GM19043 (cell line): Measurements from ENCODE around the gene GRIK3.
"Not testable (repeated sequence)": the region's sequence is repeated elsewhere in the genome, so short reads cannot be mapped to it uniquely, and the experiment has no call there.

Experiments
- ATAC-seq: cut with Tn5 transposase; IDR thresholded peaks from one replicate; pipeline ENCODE4 v1.9.1; 2021; ENCODE audit warnings: low read depth; ENCODE audit not compliant: unreplicated experiment

Gene GRIK3

DNA sequence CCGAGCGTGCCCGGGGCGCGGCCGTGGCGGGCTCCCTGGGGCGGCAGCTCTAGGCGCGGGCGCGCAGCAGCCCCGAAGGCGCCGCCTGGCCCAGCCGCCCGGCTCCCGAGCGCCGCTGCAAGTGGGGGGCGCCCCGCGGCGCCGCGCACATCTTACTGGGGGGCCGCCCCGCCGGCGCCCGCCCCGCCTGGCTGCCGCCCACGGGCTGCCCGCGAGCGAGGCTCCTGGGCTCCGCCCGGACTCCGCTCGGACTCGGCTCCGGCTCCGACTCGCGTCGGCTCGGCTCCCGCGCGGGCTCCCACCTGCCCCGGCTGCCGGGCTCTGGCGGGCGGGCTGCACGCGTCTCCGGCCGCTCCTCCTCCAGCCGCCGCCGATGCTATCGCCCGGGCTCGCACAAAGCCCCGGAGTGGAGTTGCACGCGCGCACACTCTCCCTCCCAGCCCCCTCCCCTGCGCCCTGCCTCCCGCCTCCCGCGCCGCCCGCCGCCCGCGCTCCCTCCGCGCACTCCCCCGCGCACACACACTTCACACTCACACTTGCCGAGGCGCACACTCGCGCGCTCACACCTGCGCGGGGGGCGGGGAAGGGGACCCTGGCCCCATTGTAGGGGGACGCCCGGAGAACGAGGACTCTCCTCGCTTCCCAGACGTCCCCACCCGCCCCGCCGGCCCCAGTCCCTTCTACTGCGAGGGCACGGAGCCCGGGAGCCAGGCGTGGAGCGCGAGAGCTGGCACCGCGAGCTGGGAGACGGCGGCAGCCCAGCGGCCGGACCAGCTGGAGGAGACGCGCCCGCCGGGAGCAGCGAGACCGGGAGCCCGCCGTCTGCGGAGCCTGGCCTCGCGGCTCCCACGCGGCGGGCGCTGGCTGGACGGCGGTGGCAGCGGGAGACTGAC is at the start of gene GRIK3:
Gene GRIK3 (minus strand): TSS at position 395 of the 893 bp plus-strand sequence. CDS start 407 bp downstream, outside the sequence.
- no peak for ATAC-seq

DNA sequence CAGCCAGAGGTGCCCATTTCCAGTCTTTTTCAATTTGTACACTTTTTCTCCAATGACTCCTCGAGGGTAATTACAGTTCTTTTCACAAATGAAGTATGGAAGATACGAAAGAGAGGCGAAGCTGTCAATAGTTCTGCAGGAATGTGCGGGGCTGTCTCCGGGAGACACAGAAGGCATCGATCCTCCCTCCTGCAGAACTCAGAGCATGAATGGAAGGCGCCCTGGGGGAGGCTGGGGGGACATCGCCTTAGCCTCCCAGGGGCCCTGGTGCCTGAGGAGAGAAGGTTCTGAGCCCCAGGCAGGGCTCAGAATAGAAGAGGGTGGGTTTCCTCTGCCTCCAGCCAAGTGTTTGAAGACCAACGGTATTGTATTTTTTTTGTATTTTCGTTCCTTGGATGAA is 49.7 kb upstream of the GRIK3 start:
- ATAC-seq: no peak

DNA sequence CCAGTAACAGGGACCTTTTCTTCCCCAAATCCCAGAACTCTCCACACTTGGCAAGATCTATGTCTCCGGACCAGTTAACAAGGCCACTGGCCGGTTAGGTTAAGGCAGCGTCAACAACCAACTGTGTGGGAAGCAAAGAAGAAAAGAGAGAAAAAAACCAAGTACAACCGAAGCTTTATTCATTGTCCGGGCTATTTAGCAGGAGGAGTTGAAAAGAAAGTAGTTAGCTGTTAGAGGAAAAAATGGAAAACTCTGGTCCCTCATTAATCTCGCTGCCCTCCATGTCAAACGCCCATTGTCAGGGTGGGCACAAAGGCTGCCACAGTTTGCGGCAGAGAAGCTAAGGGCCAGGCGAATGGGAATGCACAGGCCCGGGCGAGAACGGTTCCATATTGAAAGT is 49.3 kb upstream of the GRIK3 start:
- no peak for ATAC-seq

DNA sequence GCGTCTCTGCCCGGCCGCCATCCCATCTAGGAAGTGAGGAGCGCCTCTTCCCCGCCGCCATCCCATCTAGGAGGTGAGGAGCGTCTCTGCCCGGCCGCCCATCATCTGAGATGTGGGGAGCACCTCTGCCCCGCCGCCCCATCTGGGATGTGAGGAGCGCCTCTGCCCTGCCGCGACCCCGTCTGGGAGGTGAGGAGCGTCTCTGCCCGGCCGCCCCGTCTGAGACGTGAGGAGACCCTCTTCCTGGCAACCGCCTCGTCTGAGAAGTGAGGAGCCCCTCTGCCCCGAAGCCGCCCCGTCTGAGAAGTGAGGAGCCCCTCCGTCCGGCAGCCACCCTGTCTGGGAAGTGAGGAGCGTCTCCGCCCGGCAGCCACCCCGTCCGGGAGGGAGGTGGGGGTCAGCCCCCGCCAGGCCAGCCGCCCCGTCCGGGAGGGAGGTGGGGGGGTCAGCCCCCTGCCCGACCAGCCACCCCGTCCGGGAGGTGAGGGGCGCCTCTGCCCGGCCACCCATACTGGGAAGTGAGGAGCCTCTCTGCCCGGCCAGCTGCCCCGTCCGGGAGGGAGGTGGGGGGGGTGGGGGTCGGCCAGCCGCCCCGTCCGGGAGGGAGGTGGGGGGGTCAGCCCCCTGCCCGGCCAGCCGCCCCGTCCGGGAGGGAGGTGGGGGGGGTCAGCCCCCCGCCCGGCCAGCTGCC is 46.1 kb upstream of the GRIK3 start:
- not testable (repeated sequence) for ATAC-seq

DNA sequence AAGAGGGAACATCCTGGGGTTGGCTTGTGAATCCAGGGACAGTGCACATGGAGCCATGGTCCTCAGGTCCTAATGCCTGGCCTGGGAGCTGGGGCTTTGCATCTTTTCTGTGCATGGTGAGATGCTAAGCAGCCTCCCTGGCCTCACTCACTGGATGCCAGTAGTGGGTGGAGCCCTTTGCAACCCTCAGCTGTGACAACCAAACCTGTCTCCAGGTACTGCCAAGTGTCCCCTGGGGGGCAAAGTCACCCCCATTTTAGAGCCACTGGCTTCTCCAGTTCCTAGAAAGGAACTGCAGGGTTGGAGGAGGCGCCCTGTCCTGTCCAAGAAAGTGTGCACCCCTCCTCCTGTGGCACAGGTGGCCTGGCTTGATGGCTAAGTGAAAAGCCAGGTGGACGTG is 44.6 kb upstream of the GRIK3 start:
- ATAC-seq: no peak

DNA sequence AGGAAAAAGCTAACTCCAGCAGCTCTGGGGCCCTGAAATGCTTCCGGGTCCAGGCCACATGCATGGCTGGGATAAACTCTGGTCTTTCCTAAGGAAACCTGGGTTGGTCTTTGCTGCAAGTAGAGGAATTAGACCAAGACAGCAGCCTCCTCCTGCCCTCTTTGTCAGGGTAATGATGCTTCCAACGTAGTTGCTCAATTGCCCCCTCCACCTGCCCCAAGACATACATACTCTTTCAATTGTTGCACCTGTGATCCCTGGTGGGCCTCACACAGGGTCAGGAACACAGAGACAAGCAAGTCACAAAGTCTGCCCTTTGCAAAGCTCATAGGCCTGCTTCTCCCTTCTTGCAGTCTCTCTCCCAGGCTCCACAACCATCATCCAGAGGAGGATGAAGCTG is 41.9 kb upstream of the GRIK3 start:
- ATAC-seq: no peak

DNA sequence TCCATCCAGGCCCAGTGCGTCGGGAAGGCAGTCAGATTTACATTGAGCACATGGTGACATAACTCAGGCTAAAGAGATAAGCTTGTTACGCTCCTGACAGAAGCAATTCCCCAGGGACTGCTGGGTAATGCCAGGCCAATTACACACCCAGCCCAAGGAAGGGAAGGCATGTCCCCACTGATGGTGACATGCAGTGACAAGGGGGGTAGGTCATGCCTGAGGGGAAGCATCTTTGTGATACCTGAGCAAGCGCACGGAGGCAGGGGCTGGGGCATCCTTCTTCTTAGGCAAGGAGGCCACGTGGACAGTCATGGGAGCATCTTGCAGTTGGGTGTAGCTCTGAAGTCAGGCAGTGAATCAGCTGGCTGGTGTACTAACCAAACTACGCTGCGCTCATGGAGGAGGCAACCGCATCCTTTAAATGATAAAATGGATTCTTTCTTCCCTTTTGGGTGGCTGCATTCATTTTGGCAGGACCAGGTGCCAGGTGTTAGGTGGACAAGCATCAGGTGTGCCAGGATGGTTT is 39.6 kb upstream of the GRIK3 start:
- no peak for ATAC-seq

DNA sequence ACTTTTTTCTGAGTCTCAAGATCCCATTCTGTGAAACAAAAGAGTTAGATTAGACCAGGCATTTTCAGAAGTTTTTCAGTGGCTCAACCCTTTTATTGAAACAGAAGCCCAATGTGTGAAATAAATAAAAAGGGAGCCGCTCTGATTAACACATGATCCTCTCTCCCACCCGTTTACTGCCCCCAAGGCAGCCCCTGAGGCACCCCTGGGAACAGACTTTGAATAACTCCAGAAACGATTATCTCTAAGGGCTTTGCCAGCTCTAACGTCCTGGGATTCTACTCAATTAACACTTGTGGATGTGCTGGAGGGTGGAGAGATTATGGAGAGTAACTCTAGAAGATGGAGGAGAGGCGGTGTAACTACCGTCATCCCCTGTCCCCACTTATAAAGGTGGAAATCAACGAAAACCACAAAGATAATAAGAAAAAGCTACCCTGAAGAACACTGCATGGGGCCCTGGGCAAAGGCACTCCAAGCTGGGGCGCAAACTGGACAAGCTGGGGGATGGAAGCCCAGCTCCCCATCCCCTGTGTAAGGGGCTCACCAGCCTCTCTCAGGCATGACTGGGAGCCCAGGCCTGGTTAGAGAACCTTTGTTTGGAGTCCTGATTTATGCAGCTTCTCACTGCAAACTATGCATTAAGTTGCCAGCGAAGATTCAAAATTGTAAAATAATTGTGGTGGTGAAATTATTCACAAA is 39.0 kb upstream of the GRIK3 start:
- ATAC-seq: no peak

DNA sequence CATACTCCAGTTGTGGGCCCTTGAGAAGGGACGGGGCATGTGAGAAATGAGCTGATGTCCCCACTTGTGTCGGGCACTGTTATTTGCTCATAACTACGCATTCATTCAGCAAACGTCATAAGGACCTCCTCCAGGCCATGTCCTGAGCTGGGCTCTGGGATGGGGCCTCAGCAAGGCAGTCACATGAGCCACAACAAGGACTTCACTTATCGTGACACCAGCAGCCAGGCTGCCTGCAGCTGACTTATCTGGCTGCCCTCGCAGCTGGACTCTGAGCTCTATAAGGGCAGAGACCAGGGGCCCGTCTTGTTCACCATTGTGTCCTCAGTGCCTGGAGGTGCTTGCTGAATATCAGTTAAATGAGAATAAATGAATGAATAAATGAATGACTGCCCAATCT is 37.5 kb upstream of the GRIK3 start:
- ATAC-seq: no peak

DNA sequence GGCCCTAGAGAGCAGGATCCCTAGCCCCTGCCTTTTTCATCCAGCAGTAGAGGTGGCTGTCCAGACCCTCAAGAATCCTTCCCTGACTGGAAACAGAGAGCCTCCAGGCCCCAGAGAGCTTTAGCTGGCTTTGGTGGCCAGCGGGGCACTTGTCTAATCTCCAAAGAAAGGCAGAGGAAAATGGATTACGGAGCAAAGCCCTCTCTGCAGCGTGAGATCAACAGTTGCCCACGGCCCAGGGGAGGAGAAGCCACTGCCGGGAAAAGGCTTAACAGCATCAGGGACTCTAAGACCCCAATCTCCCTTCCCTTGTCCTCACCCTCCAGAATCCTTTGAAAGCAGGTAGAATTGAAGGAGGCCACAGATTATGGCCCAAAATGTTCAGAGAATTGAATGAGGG is 35.8 kb upstream of the GRIK3 start:
- no peak for ATAC-seq

DNA sequence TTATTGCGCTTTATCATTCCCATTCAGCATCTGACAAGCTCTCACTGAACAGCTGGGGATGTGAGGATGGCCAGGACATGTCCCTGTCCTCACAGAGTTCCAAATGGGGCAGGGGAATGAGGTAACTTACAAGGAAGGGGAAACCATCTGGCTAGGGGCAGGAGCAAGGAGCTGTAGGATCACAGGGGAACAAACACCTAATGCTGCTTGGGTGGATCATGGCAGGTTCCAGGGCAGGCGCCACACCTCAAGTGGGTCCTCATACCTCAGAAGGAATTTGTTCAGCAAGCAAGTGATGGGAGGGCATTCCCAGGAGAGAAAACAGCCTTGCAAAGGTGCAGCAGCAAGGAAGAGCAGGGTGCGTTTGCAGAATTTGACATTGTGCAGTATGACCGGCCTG is 35.1 kb upstream of the GRIK3 start:
- ATAC-seq: no peak

DNA sequence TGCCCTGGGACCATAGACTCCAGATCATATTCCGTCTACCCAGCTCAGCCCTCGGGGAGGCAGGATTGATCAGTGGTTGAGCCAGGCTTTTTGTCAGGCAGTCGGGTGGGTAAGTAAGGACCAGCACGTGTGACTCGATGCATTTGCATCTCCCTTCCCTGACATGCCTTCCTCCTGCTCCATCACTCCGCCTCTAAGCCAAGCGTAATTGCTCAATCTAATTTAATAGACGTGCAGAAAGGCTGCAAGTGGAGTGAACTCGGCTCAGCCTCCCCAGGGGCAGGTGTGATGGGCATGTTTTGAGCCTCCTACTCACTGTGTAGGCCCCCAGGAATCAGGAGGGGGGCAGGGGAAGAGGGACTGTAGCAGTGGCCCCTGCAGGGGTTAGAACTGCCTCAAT is 34.6 kb upstream of the GRIK3 start:
- no peak for ATAC-seq

DNA sequence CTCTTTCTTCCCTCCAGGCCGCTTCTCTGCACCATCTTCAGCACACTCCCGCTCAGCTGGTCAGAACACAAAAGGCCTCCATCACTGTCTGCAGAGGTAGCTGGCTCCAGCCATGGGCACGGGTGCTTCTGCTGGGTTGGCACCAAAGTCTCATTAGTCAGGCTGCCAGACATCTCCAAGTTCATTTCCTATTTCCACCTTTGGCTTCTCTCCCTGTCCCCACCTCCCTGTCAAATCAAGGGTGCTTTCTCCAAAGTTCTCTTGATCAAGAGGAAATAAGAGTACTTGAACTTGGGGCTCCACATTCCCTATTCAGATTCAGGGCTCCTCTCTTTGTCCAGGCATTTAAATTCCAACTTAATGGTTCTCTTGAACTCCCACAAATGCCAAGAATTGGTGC is 33.9 kb upstream of the GRIK3 start:
- no peak for ATAC-seq

DNA sequence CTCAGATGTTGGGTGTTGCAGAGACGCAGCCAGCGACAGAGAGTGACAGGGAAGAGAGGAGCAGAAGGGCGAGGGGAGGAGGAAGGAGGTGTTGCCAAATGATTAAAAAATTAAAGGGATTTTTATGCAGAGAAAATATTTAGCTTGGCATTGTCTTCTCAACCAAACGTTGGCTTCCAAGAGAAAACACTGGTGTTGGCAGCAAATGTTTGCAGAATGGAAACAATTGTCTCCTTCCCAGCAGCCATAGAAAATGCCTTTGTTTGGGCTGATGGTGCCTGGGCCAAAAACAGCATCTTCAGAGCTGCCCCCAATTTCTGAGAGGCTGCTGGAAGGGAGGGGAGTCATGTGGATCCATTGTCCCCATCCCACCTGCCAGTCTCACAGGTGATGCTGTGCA is 29.7 kb upstream of the GRIK3 start:
- ATAC-seq: no peak

DNA sequence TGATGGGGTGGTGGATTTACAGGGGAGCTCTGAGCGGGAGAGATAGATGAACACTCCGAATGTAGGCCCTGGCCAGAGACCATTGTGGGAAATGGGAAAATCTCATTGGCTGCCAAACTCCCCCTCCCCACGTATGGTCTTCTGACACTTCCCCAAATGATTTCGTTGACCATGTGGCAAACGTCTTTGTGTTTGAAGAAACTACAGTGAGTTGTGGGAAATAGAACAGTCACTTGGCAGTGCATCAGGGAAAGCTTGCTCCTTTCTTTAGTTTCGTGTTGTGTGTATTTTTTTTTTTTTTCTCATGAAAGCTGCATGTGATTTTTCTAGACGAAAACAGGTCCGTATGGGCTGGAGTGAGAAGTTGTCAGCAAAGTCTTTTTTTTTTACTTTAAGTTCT is 25.0 kb upstream of the GRIK3 start:
- no peak for ATAC-seq

DNA sequence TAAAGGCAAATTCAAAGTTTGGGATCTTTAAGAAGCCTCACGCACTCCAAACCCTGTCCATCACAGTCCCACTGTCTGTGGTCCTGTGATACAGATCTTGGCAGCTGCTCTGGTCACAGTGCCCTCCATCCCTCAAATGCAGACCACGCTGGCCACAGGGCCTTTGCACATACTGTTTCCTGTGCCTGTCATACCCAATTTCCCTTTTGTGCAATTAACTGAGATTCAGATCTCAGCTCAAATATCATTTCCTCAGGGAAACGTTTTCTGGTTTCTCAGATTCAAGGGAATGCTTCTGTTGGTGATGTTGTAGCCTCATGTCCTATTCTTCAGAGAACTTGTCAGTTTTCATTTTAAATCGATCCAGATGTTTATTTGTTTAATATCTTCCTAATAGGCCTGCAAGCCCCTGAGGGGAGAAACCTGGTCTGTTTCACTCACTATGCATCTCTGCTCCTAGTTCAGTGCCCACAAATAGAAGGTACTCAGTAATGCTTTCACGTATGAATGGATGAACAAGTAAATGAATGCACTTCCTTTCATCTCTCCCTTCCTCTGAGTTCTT is 24.2 kb upstream of the GRIK3 start:
- ATAC-seq: no peak

DNA sequence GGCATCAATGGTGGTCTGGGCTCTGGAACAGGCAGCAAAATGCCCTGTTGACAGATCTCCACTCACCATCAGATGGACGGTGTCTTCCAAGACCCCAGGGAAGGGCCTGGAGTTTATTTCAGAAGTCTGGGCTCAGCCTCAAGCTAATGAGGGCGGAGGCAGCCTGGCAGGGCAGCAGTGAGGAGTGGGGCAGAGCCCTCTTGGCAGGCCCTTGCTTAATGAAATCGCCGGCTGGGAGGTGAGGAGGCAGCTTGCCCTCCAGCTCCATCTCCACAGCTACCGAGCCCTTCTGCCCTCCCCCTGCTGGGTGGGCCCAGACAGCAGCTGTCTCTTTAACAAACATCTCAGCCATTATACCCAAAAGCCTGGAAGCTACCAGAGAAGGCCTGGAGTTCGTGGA is 22.0 kb upstream of the GRIK3 start:
- no peak for ATAC-seq

DNA sequence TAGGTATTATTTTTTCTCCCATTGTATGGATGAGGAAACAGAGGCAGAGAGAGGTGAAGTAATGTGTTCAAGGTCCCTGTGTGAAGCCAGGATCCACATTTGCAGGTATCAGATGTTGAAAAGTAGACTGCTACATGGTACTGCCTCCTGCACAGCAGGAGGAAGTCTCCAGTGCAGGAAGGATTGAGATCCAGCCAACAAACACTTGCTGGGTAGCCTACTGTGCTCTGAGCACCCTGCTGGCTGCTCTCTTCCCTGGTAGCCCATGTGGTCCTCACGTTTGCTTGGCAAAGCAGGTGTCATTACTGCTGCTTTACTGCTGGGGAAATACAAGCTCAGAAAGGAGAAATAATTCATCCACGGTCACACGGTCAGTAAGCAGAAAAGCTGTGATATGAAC is 21.3 kb upstream of the GRIK3 start:
- ATAC-seq: no peak

DNA sequence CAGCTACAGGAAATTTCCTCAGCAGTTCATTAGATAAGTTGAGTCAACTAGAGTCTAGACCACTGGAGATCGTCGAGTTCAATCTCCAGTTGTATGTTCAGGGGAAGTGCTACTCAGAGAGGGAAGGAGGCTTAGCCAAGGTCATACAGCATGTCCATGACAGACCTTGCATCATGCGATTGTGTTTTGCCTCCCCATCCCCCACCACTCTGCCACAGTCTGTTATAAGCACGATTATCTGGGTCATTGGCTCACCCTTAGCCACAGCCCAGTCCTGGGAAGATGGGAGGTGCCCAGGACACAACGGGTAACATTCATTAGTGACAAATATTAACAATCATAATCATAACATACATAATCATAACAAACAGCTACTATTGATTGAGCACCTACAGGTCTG is 18.9 kb upstream of the GRIK3 start:
- no peak for ATAC-seq

DNA sequence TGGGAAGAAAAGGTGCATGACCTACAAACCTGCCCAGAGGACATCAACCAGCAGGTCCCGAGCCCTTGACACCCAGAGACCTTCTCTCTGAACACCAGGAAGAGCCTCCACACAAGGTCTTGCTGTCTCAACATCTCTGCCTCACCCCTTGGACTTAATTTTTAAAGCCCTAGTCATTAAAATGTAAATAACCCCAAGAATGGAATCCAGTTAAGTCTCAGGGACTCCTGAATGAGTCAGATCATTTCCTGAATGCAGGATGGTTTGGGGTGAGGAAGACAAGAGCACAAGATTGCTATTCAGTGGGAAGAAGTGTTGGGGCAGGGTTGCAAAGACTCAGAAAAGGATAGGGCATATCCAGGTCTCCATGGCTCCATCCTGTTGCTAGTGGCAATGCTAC is 17.8 kb upstream of the GRIK3 start:
- ATAC-seq: no peak

DNA sequence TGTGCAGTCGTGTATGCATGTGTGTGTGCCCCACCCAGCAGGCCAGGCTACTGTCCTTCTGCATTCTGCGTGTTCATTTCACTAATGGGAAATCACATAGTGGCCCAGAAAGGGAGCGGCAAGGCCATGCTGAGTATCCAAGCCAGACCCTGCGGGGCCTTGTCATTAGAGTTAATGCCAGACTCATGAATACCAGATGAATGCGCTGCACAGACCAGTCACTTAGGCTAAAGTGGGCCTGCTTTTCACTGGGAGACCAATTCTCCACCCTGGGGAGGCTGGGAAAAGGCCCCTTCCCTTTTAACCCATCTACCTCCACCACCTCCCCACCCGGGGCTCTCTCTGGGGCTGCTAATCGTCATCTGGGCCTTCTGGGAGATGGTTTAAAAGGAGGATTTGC is 17.0 kb upstream of the GRIK3 start:
- no peak for ATAC-seq
